ENCODE results near the gene SPTBN5.

The SPTBN5 gene

GRCh38 chr15:41829959-41830646, 63.8 kb downstream of the SPTBN5 start:
- no peak for TF ChIP-seq CTCF (IDR thresholded peaks at IDR 0.05; ENCODE audit: control insufficient read depth, extremely low read depth, insufficient read depth)
- no peak overlapping the region for H3K4me3 ChIP-seq (ENCODE audit: low read depth, low read length)
- DNase-seq (ENCODE audit: low read depth): no peak

GRCh38 chr15:41828807-41829141, 65.1 kb downstream of the SPTBN5 start:
- peak overlapping the region; percentile 67 for H3K4me3 ChIP-seq (ENCODE audit: low read depth, low read length)
- DNase-seq (ENCODE audit: low read depth): no peak
- no peak for TF ChIP-seq CTCF (IDR thresholded peaks at IDR 0.05; ENCODE audit: control insufficient read depth, extremely low read depth, insufficient read depth)

- peak; percentile 82 for DNase-seq (ENCODE audit: low read depth)
- TF ChIP-seq CTCF (IDR thresholded peaks at IDR 0.05; ENCODE audit: control insufficient read depth, extremely low read depth, insufficient read depth): no peak
- H3K4me3 ChIP-seq (ENCODE audit: low read depth, low read length): peak within 1 kb of the TSS; percentile 67
Observed at GRCh38 chr15:41827880-41828806, 65.7 kb downstream of the SPTBN5 start, which contains the start of gene JMJD7. Gene JMJD7, plus strand, starts transcription at chr15:41828092. Its CDS starts 33 bp downstream, at chr15:41828125.

- peak; percentile 33 for TF ChIP-seq CTCF (IDR thresholded peaks at IDR 0.05; ENCODE audit: control insufficient read depth, extremely low read depth, insufficient read depth)
- peak overlapping the region; percentile 46 for H3K4me3 ChIP-seq (ENCODE audit: low read depth, low read length)
- DNase-seq (ENCODE audit: low read depth): no peak
Observed at GRCh38 chr15:41827290-41827879, 66.5 kb downstream of the SPTBN5 start.

GRCh38 chr15:41825572-41826535, 68.0 kb downstream of the SPTBN5 start:
- DNase-seq (ENCODE audit: low read depth): no peak
- H3K4me3 ChIP-seq (ENCODE audit: low read depth, low read length): no peak overlapping the region
- TF ChIP-seq CTCF (IDR thresholded peaks at IDR 0.05; ENCODE audit: control insufficient read depth, extremely low read depth, insufficient read depth): no peak

GRCh38 chr15:41825145-41825544, 68.7 kb downstream of the SPTBN5 start:
- no peak for DNase-seq (ENCODE audit: low read depth)
- no peak for TF ChIP-seq CTCF (IDR thresholded peaks at IDR 0.05; ENCODE audit: control insufficient read depth, extremely low read depth, insufficient read depth)
- no peak overlapping the region for H3K4me3 ChIP-seq (ENCODE audit: low read depth, low read length)
